HCT116 (cell line): ENCODE results near the gene TIMM50.

Experiments
- CEBPB ChIP-seq: IDR thresholded peaks from 2 replicates; pipeline ENCODE4 v1.6.1; 2012; ENCODE audit warnings: low read depth
- EZH2 ChIP-seq: fragments of 200-600 bp; sonication (generic); IDR thresholded peaks from 2 replicates; pipeline ENCODE4 v1.6.1; 2017; ENCODE audit warnings: antibody characterized with exemption, mixed run types
- POLR2A ChIP-seq: IDR thresholded peaks from 2 replicates; pipeline ENCODE4 v1.7.0; 2011; ENCODE audit warnings: borderline replicate concordance; ENCODE audit not compliant: insufficient read depth, insufficient read length; ENCODE audit errors: extremely low read depth
- SP1 ChIP-seq: IDR thresholded peaks from 2 replicates; pipeline ENCODE4 v1.6.1; 2012; ENCODE audit warnings: low read depth
- YY1 ChIP-seq: IDR thresholded peaks from 2 replicates; pipeline ENCODE4 v1.6.1; 2011; ENCODE audit warnings: low read length, low read depth, moderate library complexity, mild to moderate bottlenecking; ENCODE audit not compliant: insufficient replicate concordance; ENCODE audit errors: extremely low read depth
- ZNF274 ChIP-seq: fragments of 200-500 bp; sonication (Bioruptor generic); IDR thresholded peaks from 2 replicates; pipeline ENCODE4 v1.6.1; 2014; ENCODE audit warnings: mild to moderate bottlenecking, low read depth, low read length, inconsistent platforms
- TF ChIP-seq, protein P1 (sequence below), 3 experiments: fragments of 200-600 bp in 1 of 3; sonication (generic) in 1 of 3; IDR thresholded peaks in 2 of 3; conservative IDR thresholded peaks in 1 of 3; 2 replicates each; pipeline ENCODE4 v1.5.1; 2012 to 2017; ENCODE audit warnings: low read depth in 2 of 3, low read length in 2 of 3, antibody characterized with exemption in 1 of 3, borderline replicate concordance in 1 of 3, control low read depth in 1 of 3, mild to moderate bottlenecking in 1 of 3, mixed read lengths in 1 of 3, mixed run types in 1 of 3, moderate library complexity in 1 of 3; ENCODE audit not compliant: insufficient read depth in 1 of 3
- TF ChIP-seq, protein P2 (sequence below): IDR thresholded peaks from 2 replicates; pipeline ENCODE4 v1.6.1; 2012

DNA sequence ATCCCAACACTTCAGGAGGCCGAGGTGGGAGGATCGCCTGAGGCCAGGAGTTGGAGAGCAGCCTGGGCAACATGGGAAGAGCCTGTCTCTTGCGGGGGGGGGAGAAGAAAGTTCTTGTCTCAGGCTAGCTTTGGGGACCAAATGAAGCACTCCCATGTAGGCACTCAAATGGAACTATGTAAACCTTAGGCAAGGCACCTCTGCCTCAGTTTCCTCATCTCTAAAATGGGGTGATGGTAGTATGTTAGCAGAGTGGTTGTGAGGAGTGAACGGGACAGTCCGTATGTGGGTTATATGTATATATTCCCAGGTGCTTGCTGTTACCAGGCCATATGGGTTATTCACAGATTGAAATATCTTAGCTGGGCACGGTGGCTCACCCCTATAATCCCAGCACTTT lies 11.6 kb downstream of the TIMM50 start:
- TF ChIP-seq, protein P1, sequence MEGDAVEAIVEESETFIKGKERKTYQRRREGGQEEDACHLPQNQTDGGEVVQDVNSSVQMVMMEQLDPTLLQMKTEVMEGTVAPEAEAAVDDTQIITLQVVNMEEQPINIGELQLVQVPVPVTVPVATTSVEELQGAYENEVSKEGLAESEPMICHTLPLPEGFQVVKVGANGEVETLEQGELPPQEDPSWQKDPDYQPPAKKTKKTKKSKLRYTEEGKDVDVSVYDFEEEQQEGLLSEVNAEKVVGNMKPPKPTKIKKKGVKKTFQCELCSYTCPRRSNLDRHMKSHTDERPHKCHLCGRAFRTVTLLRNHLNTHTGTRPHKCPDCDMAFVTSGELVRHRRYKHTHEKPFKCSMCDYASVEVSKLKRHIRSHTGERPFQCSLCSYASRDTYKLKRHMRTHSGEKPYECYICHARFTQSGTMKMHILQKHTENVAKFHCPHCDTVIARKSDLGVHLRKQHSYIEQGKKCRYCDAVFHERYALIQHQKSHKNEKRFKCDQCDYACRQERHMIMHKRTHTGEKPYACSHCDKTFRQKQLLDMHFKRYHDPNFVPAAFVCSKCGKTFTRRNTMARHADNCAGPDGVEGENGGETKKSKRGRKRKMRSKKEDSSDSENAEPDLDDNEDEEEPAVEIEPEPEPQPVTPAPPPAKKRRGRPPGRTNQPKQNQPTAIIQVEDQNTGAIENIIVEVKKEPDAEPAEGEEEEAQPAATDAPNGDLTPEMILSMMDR (IDR thresholded peaks at IDR 0.05 in 2 of 3, conservative IDR thresholded peaks at IDR 0.05 in 1 of 3; ENCODE audit: borderline replicate concordance in 1 of 3, insufficient read depth in 1 of 3, low read depth in 2 of 3, low read length in 2 of 3): no peak
- no peak for TF ChIP-seq POLR2A
- no peak for TF ChIP-seq YY1
- TF ChIP-seq, protein P2, sequence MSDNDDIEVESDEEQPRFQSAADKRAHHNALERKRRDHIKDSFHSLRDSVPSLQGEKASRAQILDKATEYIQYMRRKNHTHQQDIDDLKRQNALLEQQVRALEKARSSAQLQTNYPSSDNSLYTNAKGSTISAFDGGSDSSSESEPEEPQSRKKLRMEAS: no peak
- no peak for TF ChIP-seq SP1
- no peak for TF ChIP-seq CEBPB
- no peak for TF ChIP-seq ZNF274
- no peak for TF ChIP-seq EZH2
